K562 (cell line): ENCODE data around the gene PCP4L1. TPM values are rescaled to one million over a fixed set of nuclear protein-coding genes. Genes with fewer than 3 reads are reported as not detected.

ENCODE experiments used
- ASH1L ChIP-seq: fragments of 450-650 bp; IDR thresholded peaks from 2 replicates; pipeline ENCODE4 v1.6.1; 2018; ENCODE audit warnings: borderline replicate concordance, mild to moderate bottlenecking, low read depth; ENCODE audit not compliant: partially characterized antibody
- BRF2 ChIP-seq: IDR thresholded peaks from 3 replicates; pipeline ENCODE4 v1.6.1; 2011; ENCODE audit warnings: borderline replicate concordance, mild to moderate bottlenecking; ENCODE audit not compliant: insufficient read length, insufficient read depth
- CBFA2T3 ChIP-seq: fragments of 450-650 bp; IDR thresholded peaks from 2 replicates; pipeline ENCODE4 v1.6.1; 2017
- ESRRB ChIP-seq: fragments of 250-450 bp; sonication (Bioruptor Pico); IDR thresholded peaks from 2 replicates; pipeline ENCODE4 v1.5.0; 2020; ENCODE audit warnings: mild to moderate bottlenecking, moderate library complexity, borderline replicate concordance
- GTF3C2 ChIP-seq: IDR thresholded peaks from 3 replicates; pipeline ENCODE4 v1.6.1; 2011; ENCODE audit warnings: borderline replicate concordance, mild to moderate bottlenecking, moderate library complexity; ENCODE audit not compliant: insufficient read length; ENCODE audit errors: extremely low read depth
- KAT7 ChIP-seq: sonication (generic); formaldehyde crosslinking; IDR thresholded peaks from 2 replicates; pipeline ENCODE4 v1.8.0; 2022; ENCODE audit warnings: missing genetic modification reagents, mild to moderate bottlenecking, borderline replicate concordance
- MTF1 ChIP-seq: fragments of 250-450 bp; sonication (Bioruptor Pico); IDR thresholded peaks from 2 replicates; pipeline ENCODE4 v1.9.0; 2021; ENCODE audit warnings: moderate library complexity, mild to moderate bottlenecking, inconsistent platforms, borderline replicate concordance
- POLR2G ChIP-seq: fragments of 200-400 bp; formaldehyde crosslinking; IDR thresholded peaks from 2 replicates; pipeline ENCODE4 v1.6.1; 2017; ENCODE audit warnings: low read depth, mild to moderate bottlenecking, antibody characterized with exemption, low read length, moderate library complexity
- RB1 ChIP-seq: fragments of 450-650 bp; IDR thresholded peaks from 2 replicates; pipeline ENCODE4 v1.6.1; 2017; ENCODE audit warnings: low read depth, mild to moderate bottlenecking
- SIX5 ChIP-seq, 2 experiments: IDR thresholded peaks; 2 replicates each; pipeline ENCODE4 v1.6.1; 2011; ENCODE audit warnings: low read length in 2 of 2, borderline replicate concordance in 1 of 2, low read depth in 1 of 2, mild to moderate bottlenecking in 1 of 2, moderate library complexity in 1 of 2; ENCODE audit not compliant: insufficient read depth in 1 of 2
- SP1 ChIP-seq: sonication (generic); formaldehyde crosslinking; IDR thresholded peaks from 2 replicates; pipeline ENCODE4 v1.8.1; 2022; ENCODE audit warnings: mild to moderate bottlenecking, missing genetic modification reagents
- SPI1 ChIP-seq: IDR thresholded peaks from 2 replicates; pipeline ENCODE4 v1.6.1; 2011; ENCODE audit warnings: low read depth, low read length, control low read depth, borderline replicate concordance
- YBX1 ChIP-seq: fragments of 450-650 bp; IDR thresholded peaks from 2 replicates; pipeline ENCODE4 v1.7.1; 2016; ENCODE audit warnings: mild to moderate bottlenecking
- ZFP1 ChIP-seq: fragments of 450-650 bp; formaldehyde crosslinking; IDR thresholded peaks from 2 replicates; pipeline ENCODE4 v1.4.0; 2020; ENCODE audit warnings: mild to moderate bottlenecking, mixed read lengths
- ZNF146 ChIP-seq: IDR thresholded peaks from one replicate; pipeline ENCODE4 v1.6.1; 2018; ENCODE audit warnings: missing compliant biosample characterization; ENCODE audit not compliant: unreplicated experiment
- ZNF165 ChIP-seq: fragments of 250-450 bp; sonication (Bioruptor Pico); IDR thresholded peaks from 2 replicates; pipeline ENCODE4 v1.4.0; 2020; ENCODE audit warnings: borderline replicate concordance
- ZNF232 ChIP-seq: sonication (generic); formaldehyde crosslinking; IDR thresholded peaks from 2 replicates; pipeline ENCODE4 v1.8.0; 2022; ENCODE audit warnings: mild to moderate bottlenecking, missing genetic modification reagents
- ZNF408 ChIP-seq: fragments of 250-450 bp; sonication (Bioruptor Pico); IDR thresholded peaks from 2 replicates; pipeline ENCODE4 v1.4.0; 2020; ENCODE audit warnings: low read depth, mild to moderate bottlenecking, moderate library complexity
- ZSCAN32 ChIP-seq: fragments of 450-650 bp; formaldehyde crosslinking; IDR thresholded peaks from 2 replicates; pipeline ENCODE4 v1.4.0; 2020; ENCODE audit warnings: mild to moderate bottlenecking, moderate library complexity
- polyA plus RNA-seq, 8 experiments: library from polyadenylated mRNA; depleted of rRNA in 4 of 8; stranded (reverse) in 5 of 8; unstranded in 3 of 8; fragments of >200 nt; fragmentation: Nextera tagmentation in 2 of 8; fragmentation: Illumina TruSeq in 1 of 8; extraction: Ambion mirVana in 2 of 8; extraction: Trizol in 1 of 8; gene quantifications; 2 replicates each; pipeline versions ENCODE4 v1.2.1 to v1.2.3, GENCODE V29; 2011 to 2014; ENCODE audit warnings: inconsistent platforms in 1 of 8, missing spikeins in 1 of 8
- total RNA-seq, 7 experiments: library from RNA; depleted of rRNA in 6 of 7; stranded (reverse); fragments of >200 nt in 6 of 7; fragmentation: Illumina TruSeq in 2 of 7; extraction: Trizol in 2 of 7; gene quantifications; 2 replicates each; pipeline versions ENCODE4 v1.2.1 to v1.2.3, GENCODE V29; 2011 to 2021; ENCODE audit warnings: low replicate concordance in 1 of 7
- TF ChIP-seq, protein P1 (sequence below): IDR thresholded peaks from 2 replicates; pipeline ENCODE4 v1.6.1; 2011; ENCODE audit warnings: borderline replicate concordance, low read depth, mild to moderate bottlenecking, moderate library complexity, low read length; ENCODE audit not compliant: insufficient read depth, poor library complexity, severe bottlenecking
- TF ChIP-seq, protein P2 (sequence below): fragments of 450-650 bp; formaldehyde crosslinking; IDR thresholded peaks from 2 replicates; pipeline ENCODE4 v1.4.0; 2022; ENCODE audit warnings: missing genetic modification characterization

PCP4L1 gene
- total and polyA plus RNA-seq, 9 of the 15 experiments (the other 6 are each of a cell fraction or from before 2014, with no cell fraction given), result not detected

DNA sequence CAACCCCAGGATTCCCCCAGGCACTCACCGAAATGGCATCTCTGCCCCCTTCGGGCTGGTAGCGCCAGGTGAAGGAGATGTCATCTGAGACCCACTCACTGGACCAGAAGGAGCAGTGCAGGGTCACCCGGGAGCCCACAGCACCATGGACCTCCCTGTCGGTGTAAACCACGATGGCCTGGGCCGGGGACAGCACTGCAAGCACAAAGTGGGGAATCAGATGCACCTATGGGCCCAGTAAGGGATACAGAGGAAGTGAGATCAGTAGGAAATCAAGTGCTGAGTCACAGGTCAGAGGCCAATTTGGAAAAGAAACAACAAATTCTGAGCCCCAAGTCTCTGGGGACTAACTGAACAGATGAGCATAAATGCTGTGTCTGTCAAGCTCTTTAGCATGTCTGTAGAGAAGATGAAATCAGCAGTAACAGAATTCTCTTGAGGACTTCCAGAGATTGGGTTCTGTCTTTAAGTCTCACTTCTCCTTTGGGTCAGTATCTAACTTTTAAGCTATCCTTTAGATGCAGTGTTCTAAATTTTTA, 48.8 kb downstream of the PCP4L1 start (continued):
- TF ChIP-seq SPI1 (peak; percentile 90), CBFA2T3 (no peak; the same call in 1 of the 2 replicates), SIX5 (IDR thresholded peaks at IDR 0.05; ENCODE audit: borderline replicate concordance in 1 of 2, insufficient read depth in 1 of 2, low read depth in 1 of 2, low read length in 2 of 2) (no peak), MTF1 (CRISPR knock-in tag) (no peak), POLR2G (peak; percentile 59), ZSCAN32 (CRISPR knock-in tag) (no peak), ASH1L (no peak), ZFP1 (no peak), GTF3C2 (no peak), ZNF165 (CRISPR knock-in tag) (0 out of 2 replicates have a peak, but pooled peaks have one; percentile 61), ESRRB (CRISPR knock-in tag) (no peak), ZNF146 (CRISPR knock-in tag) (no peak), KAT7 (CRISPR knock-in tag) (no peak), SP1 (CRISPR knock-in tag) (no peak), BRF2 (no peak), ZNF232 (CRISPR knock-in tag) (no peak), ZNF408 (no peak), RB1 (no peak), YBX1 (no peak)
- TF ChIP-seq, protein P1, sequence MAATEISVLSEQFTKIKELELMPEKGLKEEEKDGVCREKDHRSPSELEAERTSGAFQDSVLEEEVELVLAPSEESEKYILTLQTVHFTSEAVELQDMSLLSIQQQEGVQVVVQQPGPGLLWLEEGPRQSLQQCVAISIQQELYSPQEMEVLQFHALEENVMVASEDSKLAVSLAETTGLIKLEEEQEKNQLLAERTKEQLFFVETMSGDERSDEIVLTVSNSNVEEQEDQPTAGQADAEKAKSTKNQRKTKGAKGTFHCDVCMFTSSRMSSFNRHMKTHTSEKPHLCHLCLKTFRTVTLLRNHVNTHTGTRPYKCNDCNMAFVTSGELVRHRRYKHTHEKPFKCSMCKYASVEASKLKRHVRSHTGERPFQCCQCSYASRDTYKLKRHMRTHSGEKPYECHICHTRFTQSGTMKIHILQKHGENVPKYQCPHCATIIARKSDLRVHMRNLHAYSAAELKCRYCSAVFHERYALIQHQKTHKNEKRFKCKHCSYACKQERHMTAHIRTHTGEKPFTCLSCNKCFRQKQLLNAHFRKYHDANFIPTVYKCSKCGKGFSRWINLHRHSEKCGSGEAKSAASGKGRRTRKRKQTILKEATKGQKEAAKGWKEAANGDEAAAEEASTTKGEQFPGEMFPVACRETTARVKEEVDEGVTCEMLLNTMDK, result no peak
- TF ChIP-seq, protein P2, sequence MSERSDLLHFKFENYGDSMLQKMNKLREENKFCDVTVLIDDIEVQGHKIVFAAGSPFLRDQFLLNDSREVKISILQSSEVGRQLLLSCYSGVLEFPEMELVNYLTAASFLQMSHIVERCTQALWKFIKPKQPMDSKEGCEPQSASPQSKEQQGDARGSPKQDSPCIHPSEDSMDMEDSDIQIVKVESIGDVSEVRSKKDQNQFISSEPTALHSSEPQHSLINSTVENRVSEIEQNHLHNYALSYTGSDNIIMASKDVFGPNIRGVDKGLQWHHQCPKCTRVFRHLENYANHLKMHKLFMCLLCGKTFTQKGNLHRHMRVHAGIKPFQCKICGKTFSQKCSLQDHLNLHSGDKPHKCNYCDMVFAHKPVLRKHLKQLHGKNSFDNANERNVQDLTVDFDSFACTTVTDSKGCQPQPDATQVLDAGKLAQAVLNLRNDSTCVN (CRISPR knock-in tag), result no peak
